ENCODE data around the gene TCP11L1.
"Not testable (repeated sequence)": the region's sequence is repeated elsewhere in the genome, so short reads cannot be mapped to it uniquely, and the experiment has no call there.

TCP11L1 gene

GRCh38 chr11:33029218-33029617 lies 10.2 kb upstream of the TCP11L1 start:
- not testable (repeated sequence) for DNase-seq (ENCODE audit: low read depth)

- no peak for DNase-seq (ENCODE audit: low read depth)
These were observed 5.9 kb upstream of the TCP11L1 start for GRCh38 chr11:33033493-33033892.

GRCh38 chr11:33035011-33035410 lies 4.4 kb upstream of the TCP11L1 start:
- no peak for DNase-seq (ENCODE audit: low read depth)

- DNase-seq (ENCODE audit: low read depth) = no peak
These were observed 875 bp downstream of the TCP11L1 start for GRCh38 chr11:33040033-33040861.

GRCh38 chr11:33040862-33041453 lies 1.6 kb downstream of the TCP11L1 start:
- DNase-seq (ENCODE audit: low read depth) = no peak

- no peak for DNase-seq (ENCODE audit: low read depth)
These were observed 4.0 kb downstream of the TCP11L1 start for GRCh38 chr11:33043221-33043830.

GRCh38 chr11:33044285-33044756 lies 4.9 kb downstream of the TCP11L1 start:
- no peak for DNase-seq (ENCODE audit: low read depth)

GRCh38 chr11:33045551-33046255 lies 6.3 kb downstream of the TCP11L1 start:
- DNase-seq (ENCODE audit: low read depth) = no peak

GRCh38 chr11:33048701-33049100 lies 9.3 kb downstream of the TCP11L1 start:
- not testable (repeated sequence) for DNase-seq (ENCODE audit: low read depth)

- not testable (repeated sequence) for DNase-seq (ENCODE audit: low read depth)
These were observed 10.4 kb downstream of the TCP11L1 start for GRCh38 chr11:33049565-33050408.

- DNase-seq (ENCODE audit: low read depth) = no peak
These were observed 12.9 kb downstream of the TCP11L1 start for GRCh38 chr11:33052231-33052630.

- no peak for DNase-seq (ENCODE audit: low read depth)
These were observed 16.0 kb downstream of the TCP11L1 start for GRCh38 chr11:33055375-33055774.

GRCh38 chr11:33057284-33057683 lies 17.9 kb downstream of the TCP11L1 start:
- DNase-seq (ENCODE audit: low read depth) = no peak

- DNase-seq (ENCODE audit: low read depth) = no peak
These were observed 20.1 kb downstream of the TCP11L1 start for GRCh38 chr11:33059331-33060007.

GRCh38 chr11:33060271-33060670 lies 20.9 kb downstream of the TCP11L1 start:
- no peak for DNase-seq (ENCODE audit: low read depth)

GRCh38 chr11:33062137-33062536 lies 22.8 kb downstream of the TCP11L1 start:
- DNase-seq (ENCODE audit: low read depth) = no peak

- DNase-seq (ENCODE audit: low read depth) = no peak
These were observed 24.0 kb downstream of the TCP11L1 start for GRCh38 chr11:33063326-33063881.

GRCh38 chr11:33064033-33064825 lies 24.9 kb downstream of the TCP11L1 start:
- DNase-seq (ENCODE audit: low read depth) = no peak

- no peak for DNase-seq (ENCODE audit: low read depth)
These were observed 25.5 kb downstream of the TCP11L1 start for GRCh38 chr11:33064866-33065265.

All from stimulated activated CD8-positive, alpha-beta memory T cell treated with anti-CD3 and anti-CD28 coated beads, Interleukin-12 subunit alpha, Interleukin-12 subunit beta, amount 100 ng/mL, for 1 hour (primary cell).